ENCODE data around the gene SLC4A9. TPM values are rescaled to one million over a fixed set of nuclear protein-coding genes. Genes with fewer than 3 reads are reported as not detected.

SLC4A9 gene
- total RNA-seq, 2 experiments from 2014 or later: not detected

DNA sequence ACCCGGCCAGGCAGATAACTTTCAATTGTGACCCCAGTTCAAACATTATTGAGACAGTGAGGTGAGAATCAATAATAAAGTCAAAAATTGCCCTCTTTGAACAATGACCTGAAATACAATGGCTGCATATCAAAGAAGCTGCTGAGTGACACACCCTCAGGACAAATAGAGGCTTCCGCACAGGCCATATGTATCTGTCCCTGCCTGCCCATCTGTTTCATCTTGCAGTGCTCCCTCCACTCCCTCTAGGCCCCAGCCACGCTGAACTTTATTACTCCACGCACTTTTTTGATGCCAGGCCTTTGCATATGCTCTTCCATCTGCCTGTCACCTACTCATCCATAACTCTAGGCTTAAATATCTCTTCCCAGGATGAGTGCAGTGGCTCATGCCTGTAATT is 41.2 kb upstream of the SLC4A9 start:
- Mint-ChIP-seq H3K27ac (no peak overlapping the region), H3K9me3 (no peaks in the 10 kb centered on the region), H3K27me3 (no peaks in the 10 kb centered on the region), H3K4me1 (ENCODE audit: low read depth) (no peaks in the 10 kb centered on the region), H3K36me3 (ENCODE audit: low read depth) (no peaks in the 10 kb centered on the region), H3K4me3 (no peak overlapping the region)
- no peak overlapping the region for H3K27ac ChIP-seq (ENCODE audit: low read depth in 1 of 2, low read length in 2 of 2)
- no peaks in the 10 kb centered on the region for H3K4me1 ChIP-seq (ENCODE audit: insufficient read depth, low read length)
- no peaks in the 10 kb centered on the region for H3K27me3 ChIP-seq (ENCODE audit: control insufficient read depth in 1 of 2, insufficient read depth in 2 of 2, low read length in 2 of 2)
- no peaks in the 10 kb centered on the region for H3K36me3 ChIP-seq (ENCODE audit: insufficient read depth, low read length)
- intact Hi-C loops (cut with DNase I, micrococcal nuclease): no loop called here
- ChIA-PET CTCF (no interaction called here), POLR2A (no interaction called here)
- H3K4me3 ChIP-seq (ENCODE audit: low read length): no peak overlapping the region
- H3K9me3 ChIP-seq (ENCODE audit: control insufficient read depth in 1 of 2, insufficient read depth in 1 of 2, low read length in 2 of 2): no peaks in the 10 kb centered on the region
- ATAC-seq (ENCODE audit: poor library complexity): no peak
- no peak for DNase-seq
- TF ChIP-seq, protein P1, sequence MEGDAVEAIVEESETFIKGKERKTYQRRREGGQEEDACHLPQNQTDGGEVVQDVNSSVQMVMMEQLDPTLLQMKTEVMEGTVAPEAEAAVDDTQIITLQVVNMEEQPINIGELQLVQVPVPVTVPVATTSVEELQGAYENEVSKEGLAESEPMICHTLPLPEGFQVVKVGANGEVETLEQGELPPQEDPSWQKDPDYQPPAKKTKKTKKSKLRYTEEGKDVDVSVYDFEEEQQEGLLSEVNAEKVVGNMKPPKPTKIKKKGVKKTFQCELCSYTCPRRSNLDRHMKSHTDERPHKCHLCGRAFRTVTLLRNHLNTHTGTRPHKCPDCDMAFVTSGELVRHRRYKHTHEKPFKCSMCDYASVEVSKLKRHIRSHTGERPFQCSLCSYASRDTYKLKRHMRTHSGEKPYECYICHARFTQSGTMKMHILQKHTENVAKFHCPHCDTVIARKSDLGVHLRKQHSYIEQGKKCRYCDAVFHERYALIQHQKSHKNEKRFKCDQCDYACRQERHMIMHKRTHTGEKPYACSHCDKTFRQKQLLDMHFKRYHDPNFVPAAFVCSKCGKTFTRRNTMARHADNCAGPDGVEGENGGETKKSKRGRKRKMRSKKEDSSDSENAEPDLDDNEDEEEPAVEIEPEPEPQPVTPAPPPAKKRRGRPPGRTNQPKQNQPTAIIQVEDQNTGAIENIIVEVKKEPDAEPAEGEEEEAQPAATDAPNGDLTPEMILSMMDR (IDR thresholded peaks at IDR 0.05): no peak

DNA sequence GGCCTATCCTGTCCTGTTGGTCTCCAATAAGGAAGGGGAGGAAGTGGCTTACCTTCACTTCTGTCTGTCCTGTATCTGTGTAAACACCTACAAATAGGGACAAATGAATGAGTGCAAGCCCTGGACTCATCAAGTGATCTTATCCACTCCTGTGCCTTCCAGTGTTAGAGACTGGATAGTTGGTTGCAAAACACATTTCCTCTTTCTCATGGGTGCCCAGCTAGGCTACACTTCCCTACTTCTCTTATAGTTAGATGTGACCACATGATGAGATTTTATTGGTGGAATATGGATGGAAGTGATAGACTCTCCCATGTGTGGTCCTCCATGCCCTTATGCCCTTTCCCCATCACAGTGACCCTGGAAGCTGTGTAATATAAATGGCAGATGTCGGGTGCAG is 40.2 kb upstream of the SLC4A9 start:
- ChIA-PET CTCF (interaction anchor here (0.6 to 1.4 kb wide), 3 partner anchors 27 to 1640 kb away, joined by 3 to 4 read pairs (median 3); partner anchors contain the start of gene HBEGF), POLR2A (no interaction called here)
- ATAC-seq (ENCODE audit: poor library complexity) (no peak), DNase-seq (peak in 2 of 14 experiments; percentile 21)
- no peaks in the 10 kb centered on the region for H3K4me1 ChIP-seq (ENCODE audit: insufficient read depth, low read length)
- H3K9me3 ChIP-seq (ENCODE audit: control insufficient read depth in 1 of 2, insufficient read depth in 1 of 2, low read length in 2 of 2): no peaks in the 10 kb centered on the region
- intact Hi-C loops (cut with DNase I, micrococcal nuclease): no loop called here
- no peaks in the 10 kb centered on the region for H3K27me3 ChIP-seq (ENCODE audit: control insufficient read depth in 1 of 2, insufficient read depth in 2 of 2, low read length in 2 of 2)
- H3K36me3 ChIP-seq (ENCODE audit: insufficient read depth, low read length): no peaks in the 10 kb centered on the region
- Mint-ChIP-seq H3K27ac (no peak overlapping the region), H3K4me3 (no peak overlapping the region), H3K36me3 (ENCODE audit: low read depth) (no peaks in the 10 kb centered on the region), H3K27me3 (no peaks in the 10 kb centered on the region), H3K4me1 (ENCODE audit: low read depth) (no peaks in the 10 kb centered on the region), H3K9me3 (no peaks in the 10 kb centered on the region)
- TF ChIP-seq, protein P1 (IDR thresholded peaks at IDR 0.05): no peak
- no peak overlapping the region for H3K27ac ChIP-seq (ENCODE audit: low read depth in 1 of 2, low read length in 2 of 2)
- no peak overlapping the region for H3K4me3 ChIP-seq (ENCODE audit: low read length)

DNA sequence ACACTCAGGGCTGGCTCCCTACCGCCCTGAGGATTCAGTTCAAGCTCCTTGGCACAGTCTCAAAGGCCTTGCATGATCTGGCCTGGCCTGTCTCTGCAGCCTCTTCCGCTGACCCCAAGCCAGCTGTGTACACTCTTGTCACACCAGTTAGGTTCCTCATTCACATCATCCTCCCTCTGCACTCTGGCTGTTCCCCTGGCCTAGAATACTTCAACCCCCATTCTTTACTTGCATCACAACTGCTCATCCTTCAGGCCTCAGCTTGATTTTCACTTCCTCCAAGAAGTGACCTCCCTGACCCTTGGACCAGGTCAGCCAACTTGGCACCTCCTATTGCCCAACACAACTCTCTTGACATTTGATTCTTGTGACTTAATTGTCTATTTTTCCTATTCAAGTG is 38.2 kb upstream of the SLC4A9 start:
- Mint-ChIP-seq H3K4me1 (ENCODE audit: low read depth) (no peaks in the 10 kb centered on the region), H3K27me3 (no peaks in the 10 kb centered on the region), H3K27ac (no peak overlapping the region), H3K4me3 (no peak overlapping the region), H3K9me3 (no peaks in the 10 kb centered on the region), H3K36me3 (ENCODE audit: low read depth) (no peaks in the 10 kb centered on the region)
- H3K36me3 ChIP-seq (ENCODE audit: insufficient read depth, low read length): no peaks in the 10 kb centered on the region
- no peak overlapping the region for H3K4me3 ChIP-seq (ENCODE audit: low read length)
- ATAC-seq (ENCODE audit: poor library complexity): no peak
- peak in 3 of 14 experiments; percentile 24 to 67 (median 60) for DNase-seq
- CTCF ChIA-PET: no interaction called here
- no peaks in the 10 kb centered on the region for H3K27me3 ChIP-seq (ENCODE audit: control insufficient read depth in 1 of 2, insufficient read depth in 2 of 2, low read length in 2 of 2)
- H3K9me3 ChIP-seq (ENCODE audit: control insufficient read depth in 1 of 2, insufficient read depth in 1 of 2, low read length in 2 of 2): no peaks in the 10 kb centered on the region
- H3K4me1 ChIP-seq (ENCODE audit: insufficient read depth, low read length): no peaks in the 10 kb centered on the region
- intact Hi-C loops (cut with DNase I, micrococcal nuclease): no loop called here
- TF ChIP-seq, protein P1 (IDR thresholded peaks at IDR 0.05): no peak
- POLR2A ChIA-PET: no interaction called here
- H3K27ac ChIP-seq (ENCODE audit: low read depth in 1 of 2, low read length in 2 of 2): no peak overlapping the region

Measured in CD4-positive, alpha-beta T cell (primary cell).